ENCODE measurements around the gene TPPP3. TPM values are rescaled to one million over a fixed set of nuclear protein-coding genes. Genes with fewer than 3 reads are reported as not detected.

Gene TPPP3
- total and polyA plus RNA-seq, 9 of the 15 experiments (the other 6 are each of a cell fraction or from before 2014, with no cell fraction given) = 0.13 to 0.50 (median 0.36) TPM; not detected in 2

GRCh38 chr16:67345401-67345800 is 47.9 kb downstream of the TPPP3 start (continued):
- TF ChIP-seq, protein P1, sequence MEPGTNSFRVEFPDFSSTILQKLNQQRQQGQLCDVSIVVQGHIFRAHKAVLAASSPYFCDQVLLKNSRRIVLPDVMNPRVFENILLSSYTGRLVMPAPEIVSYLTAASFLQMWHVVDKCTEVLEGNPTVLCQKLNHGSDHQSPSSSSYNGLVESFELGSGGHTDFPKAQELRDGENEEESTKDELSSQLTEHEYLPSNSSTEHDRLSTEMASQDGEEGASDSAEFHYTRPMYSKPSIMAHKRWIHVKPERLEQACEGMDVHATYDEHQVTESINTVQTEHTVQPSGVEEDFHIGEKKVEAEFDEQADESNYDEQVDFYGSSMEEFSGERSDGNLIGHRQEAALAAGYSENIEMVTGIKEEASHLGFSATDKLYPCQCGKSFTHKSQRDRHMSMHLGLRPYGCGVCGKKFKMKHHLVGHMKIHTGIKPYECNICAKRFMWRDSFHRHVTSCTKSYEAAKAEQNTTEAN (CRISPR knock-in tag; IDR thresholded peaks at IDR 0.05) = no peak
- TF ChIP-seq KLF10 (CRISPR knock-in tag; IDR thresholded peaks at IDR 0.05) = no peak
- TF ChIP-seq NCOA6 (IDR thresholded peaks at IDR 0.05) = no peak
- TF ChIP-seq, protein P2, sequence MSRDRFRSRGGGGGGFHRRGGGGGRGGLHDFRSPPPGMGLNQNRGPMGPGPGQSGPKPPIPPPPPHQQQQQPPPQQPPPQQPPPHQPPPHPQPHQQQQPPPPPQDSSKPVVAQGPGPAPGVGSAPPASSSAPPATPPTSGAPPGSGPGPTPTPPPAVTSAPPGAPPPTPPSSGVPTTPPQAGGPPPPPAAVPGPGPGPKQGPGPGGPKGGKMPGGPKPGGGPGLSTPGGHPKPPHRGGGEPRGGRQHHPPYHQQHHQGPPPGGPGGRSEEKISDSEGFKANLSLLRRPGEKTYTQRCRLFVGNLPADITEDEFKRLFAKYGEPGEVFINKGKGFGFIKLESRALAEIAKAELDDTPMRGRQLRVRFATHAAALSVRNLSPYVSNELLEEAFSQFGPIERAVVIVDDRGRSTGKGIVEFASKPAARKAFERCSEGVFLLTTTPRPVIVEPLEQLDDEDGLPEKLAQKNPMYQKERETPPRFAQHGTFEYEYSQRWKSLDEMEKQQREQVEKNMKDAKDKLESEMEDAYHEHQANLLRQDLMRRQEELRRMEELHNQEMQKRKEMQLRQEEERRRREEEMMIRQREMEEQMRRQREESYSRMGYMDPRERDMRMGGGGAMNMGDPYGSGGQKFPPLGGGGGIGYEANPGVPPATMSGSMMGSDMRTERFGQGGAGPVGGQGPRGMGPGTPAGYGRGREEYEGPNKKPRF (IDR thresholded peaks at IDR 0.05; ENCODE audit: low read depth, low read length) = no peak
- TF ChIP-seq KLF6 (CRISPR knock-in tag; IDR thresholded peaks at IDR 0.05; ENCODE audit: borderline replicate concordance) = no peak
- no peak for TF ChIP-seq C11orf30 (IDR thresholded peaks at IDR 0.05; ENCODE audit: low read depth)
- no peak for TF ChIP-seq ZNF277 (CRISPR knock-in tag; IDR thresholded peaks at IDR 0.05; ENCODE audit: borderline replicate concordance)
- TF ChIP-seq ARNT (IDR thresholded peaks at IDR 0.05) = no peak
- no peak for TF ChIP-seq POLR3G (IDR thresholded peaks at IDR 0.05; ENCODE audit: extremely low read depth, insufficient read length, insufficient replicate concordance)
- no peak for TF ChIP-seq ZNF584 (CRISPR knock-in tag; IDR thresholded peaks at IDR 0.05; ENCODE audit: low read depth)
- no peak for TF ChIP-seq PHF20 (IDR thresholded peaks at IDR 0.05; ENCODE audit: partially characterized antibody)

Data from K562 (cell line).